Endothelial cell of umbilical vein (primary cell): ENCODE data around the gene DLGAP1. TPM values are rescaled to one million over a fixed set of nuclear protein-coding genes. Genes with fewer than 3 reads are reported as not detected.

Experiments
- BruUV-seq: library from RNA; stranded (reverse); fragments of 400-500 nt; replicated peaks from 2 replicates; lab custom pipeline; 2021; lab: Mats Ljungman, UMichigan
- CTCF ChIA-PET: fragments of 300-600, 350-600 bp; sonication (Branson Sonifier 250); formaldehyde crosslinking; loops from one replicate; lab custom pipeline; 2021; ENCODE audit warnings: antibody characterized with exemption, inconsistent platforms; lab: Charles Lee
- POLR2A ChIA-PET: fragments of 300-600, 350-600 bp; sonication (Branson Sonifier 250); formaldehyde crosslinking; loops from one replicate; lab custom pipeline; 2021; ENCODE audit warnings: antibody characterized with exemption, inconsistent platforms; lab: Charles Lee
- DNase-seq: peaks from one replicate; pipeline ENCODE4 v3.0.0-alpha.2; 2011; ENCODE audit warnings: low read depth, low spot score
- FAIRE-seq: peaks from 2 replicates; lab custom pipeline; 2011; peaks lifted over from hg19 to GRCh38; lab: Jason Lieb, UNC
- H2AFZ ChIP-seq: 2 replicates; pipeline ENCODE4 v1.6.0; 2012; ENCODE audit warnings: low read depth, low read length, control low read depth, inconsistent platforms
- H3K27ac ChIP-seq: 2 replicates; pipeline ENCODE4 v1.5.1; 2011; ENCODE audit warnings: low read depth, mild to moderate bottlenecking, control low read depth, low read length, moderate library complexity; ENCODE audit not compliant: insufficient read depth
- H3K27me3 ChIP-seq, 2 experiments: 2 replicates each; pipeline versions ENCODE4 v1.6.0 to v1.6.1; 2011; ENCODE audit warnings: low read length in 2 of 2, mixed read lengths in 1 of 2; ENCODE audit not compliant: control insufficient read depth in 2 of 2, insufficient read depth in 2 of 2
- H3K36me3 ChIP-seq, 2 experiments: 2 replicates in 1 of 2; 3 replicates in 1 of 2; pipeline ENCODE4 v1.5.1; 2011; ENCODE audit warnings: low read length in 2 of 2, mild to moderate bottlenecking in 1 of 2, moderate library complexity in 1 of 2; ENCODE audit not compliant: control insufficient read depth in 2 of 2, insufficient read depth in 2 of 2; ENCODE audit errors: extremely low read depth in 1 of 2
- H3K4me1 ChIP-seq: 3 replicates; pipeline ENCODE4 v1.5.1; 2011; ENCODE audit warnings: mild to moderate bottlenecking, low read length; ENCODE audit not compliant: control insufficient read depth, insufficient read depth; ENCODE audit errors: extremely low read depth
- H3K4me2 ChIP-seq: 2 replicates; pipeline ENCODE4 v1.6.1; 2011; ENCODE audit warnings: low read length, control low read depth, mixed read lengths; ENCODE audit not compliant: insufficient read depth
- H3K4me3 ChIP-seq, 3 experiments: fragments of 200-600 bp in 1 of 3; sonication (generic), shearing (Covaris generic) in 1 of 3; replicated peaks in 1 of 3; 2 replicates each; pipeline ENCODE4 v1.5.1; 2011 to 2016; ENCODE audit warnings: control low read depth in 3 of 3, low read length in 3 of 3, mild to moderate bottlenecking in 2 of 3, inconsistent platforms in 1 of 3, low read depth in 1 of 3, moderate library complexity in 1 of 3; ENCODE audit not compliant: insufficient read depth in 1 of 3
- H3K79me2 ChIP-seq: 2 replicates; pipeline ENCODE4 v1.6.0; 2012; ENCODE audit warnings: low read length, inconsistent platforms; ENCODE audit not compliant: control insufficient read depth, insufficient read depth
- H3K9ac ChIP-seq: replicated peaks from 2 replicates; pipeline ENCODE3; 2011; ENCODE audit warnings: low read length, control low read depth; ENCODE audit not compliant: insufficient read depth; ENCODE audit errors: extremely low read depth
- H3K9me1 ChIP-seq: replicated peaks from 3 replicates; pipeline ENCODE4 v1.6.0; 2011; ENCODE audit warnings: mild to moderate bottlenecking, low read length; ENCODE audit not compliant: control insufficient read depth, insufficient read depth; ENCODE audit errors: extremely low read depth
- H3K9me3 ChIP-seq: replicated peaks from 2 replicates; pipeline ENCODE4 v1.5.1; 2012; ENCODE audit warnings: low read length, inconsistent platforms; ENCODE audit not compliant: control insufficient read depth, insufficient read depth
- H4K20me1 ChIP-seq: replicated peaks from 2 replicates; pipeline ENCODE3; 2011; ENCODE audit warnings: mild to moderate bottlenecking, low read length; ENCODE audit not compliant: control insufficient read depth, insufficient read depth; ENCODE audit errors: extremely low read depth
- EZH2 ChIP-seq: IDR thresholded peaks from 2 replicates; pipeline ENCODE4 v1.6.1; 2012; ENCODE audit warnings: borderline replicate concordance, low read depth, mild to moderate bottlenecking, moderate library complexity, low read length, inconsistent platforms; ENCODE audit not compliant: severe bottlenecking
- FOS ChIP-seq: IDR thresholded peaks from 2 replicates; pipeline ENCODE4 v1.6.1; 2011; ENCODE audit warnings: mild to moderate bottlenecking, low read length, moderate library complexity, borderline replicate concordance; ENCODE audit not compliant: insufficient read depth
- GATA2 ChIP-seq: IDR thresholded peaks from 2 replicates; pipeline ENCODE4 v1.7.0; 2011; ENCODE audit warnings: low read depth, mild to moderate bottlenecking, moderate library complexity, mixed read lengths, low read length; ENCODE audit not compliant: insufficient read length, insufficient read depth
- JUN ChIP-seq: IDR thresholded peaks from 2 replicates; pipeline ENCODE4 v1.6.1; 2011; ENCODE audit warnings: borderline replicate concordance, low read depth; ENCODE audit not compliant: insufficient read length, insufficient read depth
- MAX ChIP-seq: IDR thresholded peaks from 2 replicates; pipeline ENCODE4 v1.6.1; 2011; ENCODE audit not compliant: insufficient read depth, insufficient read length
- MYC ChIP-seq: IDR thresholded peaks from one replicate; pipeline ENCODE4 v1.6.1; 2011; ENCODE audit warnings: mild to moderate bottlenecking, low read depth, low read length
- POLR2A ChIP-seq: IDR thresholded peaks from 2 replicates; pipeline ENCODE4 v1.6.1; 2012; ENCODE audit warnings: low read depth, mild to moderate bottlenecking, control low read depth, low read length
- POLR2AphosphoS5 ChIP-seq: IDR thresholded peaks from 2 replicates; pipeline ENCODE4 v1.6.1; 2012; ENCODE audit warnings: low read depth, mild to moderate bottlenecking, control low read depth, low read length, moderate library complexity; ENCODE audit not compliant: insufficient read depth
- dilution Hi-C: fragments of 300-500 bp; cut with MboI; formaldehyde crosslinking; loops from one replicate; pipeline ENCODE4 v1.15.0; 2019; ENCODE audit warnings: low sequenced_read_pairs; ENCODE audit not compliant: extremely low pct_ligation_motif_present
- intact Hi-C: fragments of 100-400 bp; cut with micrococcal nuclease; formaldehyde crosslinking; loops from one replicate; pipeline ENCODE4 v1.10.0; 2022
- polyA plus RNA-seq, 4 experiments: library from polyadenylated mRNA; depleted of rRNA in 3 of 4; stranded (reverse) in 3 of 4; unstranded in 1 of 4; fragments of >200 nt; gene quantifications; 2 replicates each; pipeline versions ENCODE4 v1.2.1 to v1.2.3, GENCODE V29; 2011 to 2012; ENCODE audit warnings: missing spikeins in 1 of 4
- total RNA-seq: library from RNA; stranded (reverse); gene quantifications from 2 replicates; pipeline ENCODE4 v1.2.3, GENCODE V29; 2021
- TF ChIP-seq, protein P1 (sequence below), 2 donors: IDR thresholded peaks; 1 replicate in 1 of 2; 2 replicates in 1 of 2; pipeline ENCODE4 v1.5.1; 2011; ENCODE audit warnings: low read length in 2 of 2, mild to moderate bottlenecking in 2 of 2, moderate library complexity in 2 of 2, control low read depth in 1 of 2, inconsistent platforms in 1 of 2, low read depth in 1 of 2; ENCODE audit not compliant: insufficient read depth in 1 of 2; ENCODE audit errors: extremely low read depth in 1 of 2

The DLGAP1 gene
- total and polyA plus RNA-seq, 2 donors (not counting 3 experiments of a cell fraction or from before 2014, with no cell fraction given) = 0.04 TPM; not detected in 1

GRCh38 chr18:3504637-3505036, 950.5 kb downstream of the DLGAP1 start:
- DNase-seq (no peak), FAIRE-seq (no peak)
- intact Hi-C loops = no loop called here
- no TSS peak for BruUV-seq
- Histone ChIP-seq H3K4me2 (no peak overlapping the region), H2AFZ (no peak overlapping the region), H3K4me3 (no peak overlapping the region), H3K27me3 (no peaks in the 10 kb centered on the region), H3K4me1 (peaks cover 10% of the 10 kb centered on the region), H3K27ac (no peak overlapping the region), H3K9ac (no peak overlapping the region), H3K79me2 (no peaks in the 10 kb centered on the region), H3K36me3 (no peaks in the 10 kb centered on the region), H3K9me3 (no peaks in the 10 kb centered on the region), H4K20me1 (no peaks in the 10 kb centered on the region), H3K9me1 (no peaks in the 10 kb centered on the region)
- dilution Hi-C loops = no loop called here
- TF ChIP-seq POLR2AphosphoS5 (no peak), FOS (no peak), JUN (no peak), GATA2 (no peak), MYC (no peak), POLR2A (no peak), EZH2 (no peak), MAX (no peak)
- TF ChIP-seq, protein P1, sequence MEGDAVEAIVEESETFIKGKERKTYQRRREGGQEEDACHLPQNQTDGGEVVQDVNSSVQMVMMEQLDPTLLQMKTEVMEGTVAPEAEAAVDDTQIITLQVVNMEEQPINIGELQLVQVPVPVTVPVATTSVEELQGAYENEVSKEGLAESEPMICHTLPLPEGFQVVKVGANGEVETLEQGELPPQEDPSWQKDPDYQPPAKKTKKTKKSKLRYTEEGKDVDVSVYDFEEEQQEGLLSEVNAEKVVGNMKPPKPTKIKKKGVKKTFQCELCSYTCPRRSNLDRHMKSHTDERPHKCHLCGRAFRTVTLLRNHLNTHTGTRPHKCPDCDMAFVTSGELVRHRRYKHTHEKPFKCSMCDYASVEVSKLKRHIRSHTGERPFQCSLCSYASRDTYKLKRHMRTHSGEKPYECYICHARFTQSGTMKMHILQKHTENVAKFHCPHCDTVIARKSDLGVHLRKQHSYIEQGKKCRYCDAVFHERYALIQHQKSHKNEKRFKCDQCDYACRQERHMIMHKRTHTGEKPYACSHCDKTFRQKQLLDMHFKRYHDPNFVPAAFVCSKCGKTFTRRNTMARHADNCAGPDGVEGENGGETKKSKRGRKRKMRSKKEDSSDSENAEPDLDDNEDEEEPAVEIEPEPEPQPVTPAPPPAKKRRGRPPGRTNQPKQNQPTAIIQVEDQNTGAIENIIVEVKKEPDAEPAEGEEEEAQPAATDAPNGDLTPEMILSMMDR (IDR thresholded peaks at IDR 0.05; ENCODE audit: extremely low read depth in 1 of 2, insufficient read depth in 1 of 2, low read depth in 1 of 2, low read length in 2 of 2) = no peak
- POLR2A ChIA-PET = no interaction called here
- CTCF ChIA-PET = interaction anchor here (1.5 to 1.8 kb wide), 2 partner anchors 11 to 47 kb away, joined by 3 to 4 read pairs; no protein-coding TSS in a partner anchor
